ENCODE data around the gene CPA2.
A peak's percentile ranks its signal among the peaks of the same experiment; 100 is the strongest.

Gene CPA2

GRCh38 chr7:130279906-130280305 is 13.2 kb downstream of the CPA2 start:
- no peak for DNase-seq (ENCODE audit: low read depth in 2 of 2)

- peak in 1 of 2 experiments; percentile 65 for DNase-seq (ENCODE audit: low read depth in 2 of 2)
These were observed 14.6 kb downstream of the CPA2 start for GRCh38 chr7:130281260-130281659.

GRCh38 chr7:130286881-130287280 is 20.2 kb downstream of the CPA2 start:
- DNase-seq (ENCODE audit: low read depth in 2 of 2) = no peak

DNA sequence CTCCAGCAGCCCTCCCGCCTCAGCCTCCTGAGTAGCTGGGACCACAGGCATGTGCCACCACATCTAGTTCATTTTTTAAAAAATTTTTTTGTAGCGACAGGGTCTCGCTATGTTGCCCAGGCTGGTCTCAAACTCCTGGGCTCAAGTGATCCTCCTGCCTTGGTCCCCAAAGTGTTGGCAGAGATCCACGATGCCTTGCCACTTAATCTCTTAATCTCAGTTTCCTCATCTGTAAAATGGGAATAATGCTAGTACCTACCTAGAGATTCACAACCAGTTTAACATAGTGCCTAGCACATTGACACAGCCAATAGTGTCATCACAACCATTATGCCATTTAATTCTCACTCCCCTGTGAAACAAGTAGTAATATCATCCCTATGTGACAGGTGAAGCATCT is 21.5 kb downstream of the CPA2 start:
- DNase-seq (ENCODE audit: low read depth in 2 of 2) = no peak

DNA sequence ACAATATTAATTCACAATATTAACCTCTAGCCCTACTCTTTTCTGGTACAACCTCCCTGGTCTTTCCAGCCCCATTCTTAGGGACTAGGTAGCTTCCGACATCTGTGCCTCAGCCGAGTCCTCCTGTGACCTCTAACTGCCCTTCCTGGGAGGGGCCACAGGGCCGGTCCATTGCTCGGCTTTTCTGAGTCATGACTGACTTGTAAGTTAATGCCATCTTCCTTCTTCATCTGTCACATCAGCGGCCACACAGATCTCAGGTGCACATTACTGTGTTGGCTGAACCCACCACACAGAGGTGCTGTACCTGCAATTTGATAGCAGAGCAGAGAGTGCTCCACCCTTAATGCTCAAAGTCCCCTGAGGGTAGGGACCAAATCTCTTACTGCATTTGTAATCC is 22.2 kb downstream of the CPA2 start:
- no peak for DNase-seq (ENCODE audit: low read depth in 2 of 2)

DNA sequence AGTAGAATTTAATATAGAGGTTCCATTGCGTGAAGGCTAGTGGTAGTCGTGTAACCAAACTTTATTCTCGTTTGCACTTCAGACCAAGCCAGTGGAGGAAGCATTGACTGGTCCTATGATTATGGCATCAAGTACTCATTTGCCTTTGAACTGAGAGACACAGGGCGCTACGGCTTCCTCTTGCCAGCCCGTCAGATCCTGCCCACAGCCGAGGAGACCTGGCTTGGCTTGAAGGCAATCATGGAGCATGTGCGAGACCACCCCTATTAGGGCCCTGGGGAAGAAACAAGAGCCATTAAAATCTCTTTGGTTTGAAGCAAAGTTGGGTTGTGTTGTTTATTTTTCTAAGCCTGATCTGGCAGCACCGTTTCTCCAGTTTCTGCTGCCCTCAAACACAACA is 22.8 kb downstream of the CPA2 start:
- no peak for DNase-seq (ENCODE audit: low read depth in 2 of 2)

DNA sequence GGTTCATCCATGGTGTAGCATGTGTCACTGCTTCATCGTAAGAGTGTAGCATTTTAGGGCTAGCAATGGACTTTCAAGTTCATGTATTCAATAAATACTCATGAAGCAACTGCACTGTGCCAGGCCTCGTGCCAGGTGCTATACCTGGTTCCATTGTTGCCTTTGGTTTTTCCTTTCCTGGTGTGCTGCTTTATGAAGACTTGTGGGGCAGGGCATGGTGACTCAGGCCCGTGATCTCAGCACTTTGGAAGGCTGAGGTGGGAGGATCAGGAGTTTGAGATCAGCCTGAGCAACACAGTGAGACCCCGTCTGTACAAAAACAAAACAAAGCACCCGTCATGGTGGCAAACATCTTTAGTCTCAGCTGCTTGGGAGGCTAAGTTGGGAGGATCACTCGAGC is 24.1 kb downstream of the CPA2 start:
- no peak for DNase-seq (ENCODE audit: low read depth in 2 of 2)

- DNase-seq (ENCODE audit: low read depth in 2 of 2) = peak; percentile 92 to 95
These were observed 26.1 kb downstream of the CPA2 start, which contains the start of gene CPA4 for GRCh38 chr7:130292682-130293257. Gene CPA4 (plus strand): TSS chr7:130293161. CDS start chr7:130293181, 20 bp downstream.

GRCh38 chr7:130293521-130293920 is 26.9 kb downstream of the CPA2 start:
- no peak for DNase-seq (ENCODE audit: low read depth in 2 of 2)

DNA sequence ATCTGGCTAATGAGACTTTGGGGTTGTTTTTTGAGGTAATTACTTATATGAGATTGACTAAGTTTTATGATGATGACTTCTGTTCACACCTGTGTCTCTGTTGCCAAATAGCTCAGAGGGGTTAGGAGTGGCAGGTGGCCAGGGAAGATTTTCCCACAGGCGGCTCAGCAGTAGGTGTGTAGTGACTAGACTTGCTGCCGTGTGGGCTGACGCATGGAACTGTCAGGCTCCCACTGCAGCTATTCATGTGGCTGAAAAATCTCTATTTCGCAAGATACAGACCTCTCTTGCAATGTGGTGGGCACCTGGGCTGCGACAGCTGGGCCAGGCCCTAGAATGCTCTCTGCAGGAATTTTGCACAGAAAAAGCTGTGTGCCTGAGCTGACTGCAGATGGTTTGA is 27.7 kb downstream of the CPA2 start:
- DNase-seq (ENCODE audit: low read depth in 2 of 2) = peak in 1 of 2 experiments; percentile 57

- no peak for DNase-seq (ENCODE audit: low read depth in 2 of 2)
These were observed 29.7 kb downstream of the CPA2 start for GRCh38 chr7:130296221-130296951.

DNA sequence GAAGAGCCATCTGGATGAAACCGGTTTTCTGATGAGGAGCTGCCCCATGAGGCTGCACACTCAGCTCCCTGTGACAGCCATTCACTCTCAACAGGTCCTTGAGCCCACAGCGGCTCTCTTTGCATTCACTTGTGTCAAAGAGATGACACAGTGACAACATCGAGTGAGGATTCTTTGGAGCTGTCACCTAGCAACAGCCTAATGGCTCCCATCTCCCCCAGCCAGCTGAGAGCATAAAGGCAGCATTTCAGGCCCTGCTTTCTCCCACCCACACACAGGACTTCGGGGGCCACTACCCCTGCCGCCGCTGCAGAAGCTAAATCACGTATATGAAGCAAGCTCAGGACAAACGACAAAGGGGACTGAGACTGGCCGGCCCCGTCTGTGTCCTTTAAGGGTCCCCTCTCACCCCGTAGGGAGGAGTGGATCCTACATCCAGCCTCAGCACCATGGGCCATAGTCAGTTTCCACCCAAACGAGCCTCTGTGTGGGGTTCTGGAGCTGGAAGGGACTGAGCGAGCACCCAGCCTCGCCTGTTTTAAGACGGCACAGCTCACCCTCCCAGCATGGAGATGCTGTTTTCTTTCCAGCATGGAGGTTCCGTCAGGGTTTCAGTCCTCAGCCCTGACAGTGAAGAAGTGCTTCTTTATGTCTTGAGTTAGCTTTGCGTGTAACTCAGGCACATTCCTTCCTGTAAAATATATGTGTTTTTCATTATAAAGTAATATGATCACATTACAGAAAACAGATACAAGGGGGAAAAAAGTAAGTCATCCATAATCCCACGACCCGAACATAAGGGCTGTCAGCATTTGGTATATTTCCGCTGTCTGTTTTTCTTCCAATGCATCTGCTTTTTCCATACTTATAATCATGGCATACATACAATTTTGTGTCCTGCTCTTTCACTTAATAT is 31.2 kb downstream of the CPA2 start:
- peak; percentile 76 to 84 for DNase-seq (ENCODE audit: low read depth in 2 of 2)

- DNase-seq (ENCODE audit: low read depth in 2 of 2) = no peak
These were observed 32.1 kb downstream of the CPA2 start for GRCh38 chr7:130298544-130299326.

DNA sequence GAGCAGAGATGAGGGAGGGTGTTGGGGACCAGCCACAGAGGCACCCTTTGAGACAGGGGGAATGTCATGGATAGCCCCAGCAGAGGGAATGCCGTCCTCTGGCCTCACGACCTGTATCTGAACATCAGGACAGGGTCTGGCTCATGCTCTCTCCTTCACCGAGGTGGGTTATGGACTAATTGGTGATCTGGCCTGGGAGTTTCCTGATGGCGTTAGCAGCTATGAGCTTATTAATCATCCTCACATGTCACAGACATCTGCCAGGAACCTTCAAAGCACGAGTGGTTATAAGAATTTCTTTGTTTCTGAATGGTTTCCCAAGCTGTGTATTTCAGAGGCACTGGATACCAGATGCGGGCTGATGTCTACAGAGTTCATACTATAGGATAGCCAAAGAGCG is 33.2 kb downstream of the CPA2 start:
- DNase-seq (ENCODE audit: low read depth in 2 of 2) = no peak

GRCh38 chr7:130301501-130302020 is 34.9 kb downstream of the CPA2 start:
- DNase-seq (ENCODE audit: low read depth in 2 of 2) = no peak

GRCh38 chr7:130302649-130303048 is 36.0 kb downstream of the CPA2 start:
- DNase-seq (ENCODE audit: low read depth in 2 of 2) = no peak

- DNase-seq (ENCODE audit: low read depth in 2 of 2) = no peak
These were observed 36.5 kb downstream of the CPA2 start for GRCh38 chr7:130303127-130303526.

- no peak for DNase-seq (ENCODE audit: low read depth in 2 of 2)
These were observed 36.9 kb downstream of the CPA2 start for GRCh38 chr7:130303551-130303950.

- DNase-seq (ENCODE audit: low read depth in 2 of 2) = no peak
These were observed 37.3 kb downstream of the CPA2 start for GRCh38 chr7:130303982-130304381.

DNA sequence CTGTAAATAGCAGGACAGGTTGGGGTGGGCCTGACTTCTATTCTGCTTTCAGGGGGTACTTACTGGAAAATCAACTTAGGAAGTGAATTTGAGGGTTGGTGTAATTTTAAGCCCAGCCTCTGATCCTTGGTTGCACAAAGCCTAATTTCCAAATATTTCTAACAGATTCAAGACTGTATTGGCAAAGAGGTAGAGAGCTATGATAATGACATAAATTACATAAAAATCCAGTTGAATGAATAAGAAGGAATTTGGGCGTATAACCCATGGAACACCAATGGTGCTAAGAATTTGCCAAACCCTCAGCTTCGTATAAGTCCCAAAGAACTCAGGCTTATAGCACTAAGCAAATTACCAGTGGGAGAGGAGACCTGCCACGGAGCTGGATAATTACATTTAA is 38.2 kb downstream of the CPA2 start:
- DNase-seq (ENCODE audit: low read depth in 2 of 2) = no peak

DNA sequence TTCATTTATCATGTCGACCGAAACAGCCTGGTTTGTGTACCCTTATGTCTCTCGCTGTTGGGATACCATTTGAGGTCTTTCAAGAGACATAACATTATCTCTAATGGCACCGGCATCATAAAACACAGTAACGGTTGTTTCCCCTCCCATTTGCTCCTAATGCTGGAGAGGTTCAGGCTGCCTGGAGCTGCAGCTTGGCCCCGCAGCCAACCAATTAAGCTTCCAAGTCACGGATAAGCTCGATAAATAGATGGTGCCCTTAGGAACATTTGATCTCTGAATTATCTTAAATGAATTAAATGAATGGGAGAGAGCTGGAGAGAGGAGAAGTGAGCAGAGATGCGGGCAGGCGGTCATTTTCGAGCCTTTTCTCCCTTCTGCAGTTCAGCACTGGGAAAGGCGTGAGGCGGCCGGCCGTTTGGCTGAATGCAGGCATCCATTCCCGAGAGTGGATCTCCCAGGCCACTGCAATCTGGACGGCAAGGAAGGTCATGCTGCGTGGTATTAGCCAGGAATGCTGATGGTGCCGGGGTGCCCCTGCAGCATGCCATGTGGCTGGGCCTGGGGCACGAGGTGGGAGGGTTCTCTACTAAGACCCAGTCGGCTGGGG is 38.9 kb downstream of the CPA2 start:
- no peak for DNase-seq (ENCODE audit: low read depth in 2 of 2)

Data from fibroblast of skin of left biceps (primary cell).